Measurements from ENCODE around the gene CFD. TPM values are rescaled to one million over a fixed set of nuclear protein-coding genes. Genes with fewer than 3 reads are reported as not detected.
"Not testable (repeated sequence)": the region's sequence is repeated elsewhere in the genome, so short reads cannot be mapped to it uniquely, and the experiment has no call there.

CFD gene
- polyA plus RNA-seq, 4 donors = 2.3 to 12.9 (median 3.6) TPM

DNA sequence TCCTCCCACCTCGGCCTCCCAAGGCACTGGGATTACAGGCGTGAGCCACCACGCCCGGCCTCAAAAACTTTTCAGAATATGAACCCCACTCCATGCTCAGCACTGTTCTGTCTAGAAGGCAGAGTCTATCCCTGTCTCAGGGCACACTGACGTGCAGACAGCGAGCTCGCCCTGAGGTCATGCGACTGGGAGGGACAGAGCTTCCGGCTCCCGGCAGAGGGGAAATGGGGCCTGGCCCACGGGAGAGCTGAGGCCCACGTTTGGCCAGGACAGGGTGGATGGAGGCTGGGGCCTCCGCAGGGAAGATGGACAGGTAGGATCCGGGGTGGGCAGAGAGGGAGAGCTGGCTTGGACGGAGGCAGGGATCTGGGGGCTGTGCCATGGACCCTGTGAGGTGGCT, 34.6 kb upstream of the CFD start:
- no peak for DNase-seq (ENCODE audit: low read depth in 4 of 4, low spot score in 3 of 4)

DNA sequence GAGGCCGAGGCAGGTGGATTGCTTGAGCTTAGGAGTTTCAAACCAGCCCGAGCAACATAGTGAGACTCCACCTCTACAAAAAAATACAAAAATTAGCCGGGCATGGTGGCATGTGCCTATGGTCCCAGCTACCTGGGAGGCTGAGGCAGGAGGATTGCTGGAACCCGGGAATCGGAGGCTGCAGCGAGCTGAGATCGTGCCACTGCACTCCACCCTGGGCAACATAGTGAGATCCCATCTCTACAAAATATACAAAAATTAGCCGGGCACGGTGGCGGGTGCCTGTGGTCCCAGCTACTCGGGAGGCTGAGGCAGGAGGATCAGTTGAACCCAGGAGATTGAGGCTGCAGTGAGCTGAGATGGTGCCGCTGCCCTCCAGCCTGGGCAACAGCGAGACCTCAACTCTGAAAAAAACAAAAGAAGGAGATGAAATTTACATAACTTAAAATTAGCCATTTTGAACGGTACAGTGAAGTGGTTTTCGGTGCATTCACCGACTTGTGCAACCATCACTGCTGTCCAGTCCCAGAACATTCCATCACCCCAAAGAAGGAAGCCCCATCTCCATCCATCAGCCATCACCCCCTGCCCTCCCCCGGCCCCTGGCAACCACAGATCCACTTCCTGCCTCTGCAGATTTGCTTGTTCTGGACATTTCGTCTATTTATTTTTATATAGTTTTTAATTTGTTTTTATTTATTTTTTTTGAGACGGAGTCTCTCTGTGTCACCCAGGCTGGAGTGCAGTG, 33.4 kb upstream of the CFD start:
- DNase-seq (ENCODE audit: low read depth in 4 of 4, low spot score in 3 of 4) = no peak

DNA sequence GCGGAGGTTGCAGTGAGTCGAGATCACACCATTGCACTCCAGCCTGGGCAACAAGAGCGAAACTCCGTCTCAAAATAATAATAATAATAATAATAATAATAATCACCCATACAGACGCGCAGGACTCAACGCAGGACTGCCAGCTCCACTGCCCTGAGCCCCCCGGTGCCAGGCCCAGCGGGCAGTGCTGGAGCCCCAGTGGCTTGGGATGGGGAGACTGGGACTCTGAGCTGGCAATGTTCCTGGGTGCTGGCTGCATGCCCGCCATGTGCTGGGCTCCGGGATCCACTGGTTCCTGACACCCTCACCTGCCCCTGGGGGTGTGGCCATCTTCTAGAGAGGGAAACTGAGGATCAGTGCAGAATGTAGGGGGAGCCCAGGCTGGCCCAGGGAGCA, 32.2 kb upstream of the CFD start:
- no peak for DNase-seq (ENCODE audit: low read depth in 4 of 4, low spot score in 3 of 4)

DNA sequence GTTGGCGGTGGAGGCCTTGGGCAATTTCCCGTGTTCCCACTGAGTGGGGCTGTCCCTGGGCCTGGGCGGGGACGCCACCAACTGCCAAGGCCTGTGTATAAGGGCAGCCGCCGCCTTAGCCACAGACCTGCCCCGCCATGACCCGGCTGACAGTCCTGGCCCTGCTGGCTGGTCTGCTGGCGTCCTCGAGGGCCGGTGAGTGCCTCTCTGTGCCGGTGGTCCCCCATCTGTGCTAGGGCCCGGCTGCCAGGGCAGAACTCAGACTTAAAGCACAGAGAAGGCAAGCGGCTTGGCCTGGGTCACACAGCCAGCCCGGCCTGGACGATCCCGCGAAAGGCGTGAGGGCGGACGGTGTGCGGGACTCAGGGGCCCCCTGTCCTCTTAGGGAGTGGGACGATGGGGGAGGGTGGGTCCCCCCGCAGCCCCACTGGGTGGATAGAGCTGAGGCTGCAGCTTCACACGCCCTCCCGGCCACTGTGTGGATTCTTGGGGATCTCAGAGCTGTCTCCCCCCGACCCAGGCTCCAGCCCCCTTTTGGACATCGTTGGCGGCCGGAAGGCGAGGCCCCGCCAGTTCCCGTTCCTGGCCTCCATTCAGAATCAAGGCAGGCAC, 31.6 kb upstream of the CFD start, which contains the start of gene AZU1:
Gene AZU1, plus strand, starts transcription at position 128 of the 612 bp plus-strand sequence. Its CDS starts 10 bp downstream, at position 138.
- no peak for DNase-seq (ENCODE audit: low read depth in 4 of 4, low spot score in 3 of 4)

DNA sequence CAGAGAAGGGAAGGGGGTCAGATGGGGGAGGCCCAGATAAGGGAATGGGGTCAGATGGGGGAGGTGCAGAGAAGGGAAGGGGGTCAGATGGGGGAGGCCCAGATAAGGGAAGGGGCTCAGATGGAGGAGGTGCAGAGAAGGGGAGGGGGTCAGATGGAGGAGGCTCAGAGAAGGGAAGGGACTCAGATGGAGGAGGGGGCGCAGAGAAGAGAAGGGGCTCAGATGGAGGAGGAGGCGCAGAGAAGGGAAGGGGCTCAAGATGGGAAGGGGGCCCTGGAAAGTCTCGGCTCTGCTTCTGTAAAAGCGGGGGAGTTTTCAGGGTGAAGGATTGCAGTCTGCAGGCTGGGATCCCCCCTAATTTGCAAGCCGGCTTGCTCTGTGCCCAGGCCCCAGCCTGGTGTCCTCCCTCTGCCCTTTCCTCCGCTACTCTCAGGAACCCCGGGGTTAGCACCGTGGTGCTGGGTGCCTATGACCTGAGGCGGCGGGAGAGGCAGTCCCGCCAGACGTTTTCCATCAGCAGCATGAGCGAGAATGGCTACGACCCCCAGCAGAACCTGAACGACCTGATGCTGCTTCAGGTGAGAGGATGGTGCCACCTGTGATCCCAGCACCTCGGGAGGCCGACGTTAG, 30.2 kb upstream of the CFD start:
- no peak for DNase-seq (ENCODE audit: low read depth in 4 of 4, low spot score in 3 of 4)

DNA sequence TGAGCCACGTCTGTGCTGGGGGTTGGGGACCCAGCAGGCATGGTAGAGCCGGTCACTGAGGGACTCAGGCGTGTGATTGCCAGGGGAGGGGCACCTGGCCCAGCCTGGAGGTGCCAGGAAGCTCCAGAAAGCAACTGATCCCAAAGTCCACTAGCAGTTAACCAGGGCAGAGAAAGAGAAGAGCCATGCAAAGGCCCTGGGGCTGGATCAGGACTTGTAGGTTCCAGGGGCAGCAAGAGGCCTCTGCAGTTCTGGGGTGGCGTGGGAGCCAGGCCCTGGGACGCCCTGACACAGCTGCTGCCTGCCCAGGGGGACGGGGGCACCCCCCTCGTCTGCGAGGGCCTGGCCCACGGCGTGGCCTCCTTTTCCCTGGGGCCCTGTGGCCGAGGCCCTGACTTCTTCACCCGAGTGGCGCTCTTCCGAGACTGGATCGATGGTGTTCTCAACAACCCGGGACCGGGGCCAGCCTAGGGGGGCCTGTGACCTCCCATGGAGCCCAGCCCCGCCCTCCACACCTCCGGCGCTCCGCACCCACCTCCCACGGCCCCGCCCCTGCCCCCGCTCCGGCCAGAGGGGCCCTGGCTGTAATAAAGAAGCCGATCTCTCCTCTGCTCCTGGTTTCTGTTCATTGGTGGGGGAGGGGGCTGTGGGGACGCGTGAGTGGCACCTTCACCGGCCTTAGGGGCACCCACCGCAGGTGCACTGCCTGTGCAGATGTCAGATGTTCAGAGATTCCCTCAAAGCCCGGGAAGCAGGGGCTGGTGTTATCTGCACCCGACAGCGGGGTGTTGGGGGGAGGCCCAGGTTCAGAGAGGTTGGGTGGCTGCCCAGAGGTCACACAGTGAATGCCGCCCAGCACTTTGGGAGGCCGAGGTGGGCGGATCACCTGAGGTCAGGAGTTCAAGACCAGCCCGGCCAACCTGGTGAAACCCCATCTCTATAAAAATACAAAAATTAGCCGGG, 27.8 kb upstream of the CFD start:
- no peak for DNase-seq (ENCODE audit: low read depth in 4 of 4, low spot score in 3 of 4)

DNA sequence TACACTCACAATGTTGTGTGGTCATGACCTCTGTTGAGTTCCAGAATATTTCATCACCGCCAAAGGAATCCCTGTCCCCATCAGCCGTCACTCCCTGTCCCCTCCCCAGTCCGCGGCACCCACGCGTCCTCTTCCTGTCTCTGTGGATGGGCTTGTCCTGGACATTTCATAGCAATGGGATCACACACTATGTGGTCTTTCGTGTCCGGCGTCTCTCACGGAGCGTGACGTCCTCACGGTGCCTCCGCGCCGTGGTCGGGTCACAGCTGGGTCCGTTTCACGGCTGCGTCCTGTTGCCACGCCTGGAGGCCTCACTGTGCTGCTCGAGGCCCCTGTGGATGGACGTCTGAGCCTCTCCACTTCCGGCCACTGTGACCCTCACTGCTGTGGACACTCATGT, 25.2 kb upstream of the CFD start:
- DNase-seq (ENCODE audit: low read depth in 4 of 4, low spot score in 3 of 4) = no peak

DNA sequence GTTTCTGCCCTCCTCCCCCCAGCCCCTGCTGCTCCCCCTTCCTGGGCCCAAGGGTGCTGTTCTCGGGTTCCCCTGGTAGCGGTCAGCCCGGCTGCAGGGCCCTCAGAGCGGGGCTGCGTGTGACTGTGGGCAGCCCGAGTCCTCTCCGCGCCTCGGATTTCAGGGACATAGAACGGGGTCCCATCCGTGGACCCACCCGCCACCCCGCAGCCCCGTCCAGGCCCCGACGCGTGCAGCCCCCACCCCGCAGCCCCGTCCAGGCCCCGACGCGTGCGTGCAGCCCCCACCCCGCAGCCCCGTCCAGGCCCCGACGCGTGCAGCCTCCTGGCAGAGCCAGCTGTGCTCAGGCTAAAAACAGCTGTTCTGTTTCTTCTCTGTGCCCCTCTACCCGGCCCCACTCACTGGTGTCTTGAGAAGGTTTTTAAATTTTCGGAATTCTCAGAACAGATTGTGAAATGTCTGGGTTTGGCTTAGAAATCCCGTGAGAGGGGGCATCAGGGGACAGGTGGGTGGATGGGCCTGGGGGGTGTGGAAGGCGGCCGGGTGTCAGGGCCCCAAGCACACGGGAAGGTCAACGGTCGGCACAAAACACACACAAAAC, 24.2 kb upstream of the CFD start:
- DNase-seq (ENCODE audit: low read depth in 4 of 4, low spot score in 3 of 4) = no peak

DNA sequence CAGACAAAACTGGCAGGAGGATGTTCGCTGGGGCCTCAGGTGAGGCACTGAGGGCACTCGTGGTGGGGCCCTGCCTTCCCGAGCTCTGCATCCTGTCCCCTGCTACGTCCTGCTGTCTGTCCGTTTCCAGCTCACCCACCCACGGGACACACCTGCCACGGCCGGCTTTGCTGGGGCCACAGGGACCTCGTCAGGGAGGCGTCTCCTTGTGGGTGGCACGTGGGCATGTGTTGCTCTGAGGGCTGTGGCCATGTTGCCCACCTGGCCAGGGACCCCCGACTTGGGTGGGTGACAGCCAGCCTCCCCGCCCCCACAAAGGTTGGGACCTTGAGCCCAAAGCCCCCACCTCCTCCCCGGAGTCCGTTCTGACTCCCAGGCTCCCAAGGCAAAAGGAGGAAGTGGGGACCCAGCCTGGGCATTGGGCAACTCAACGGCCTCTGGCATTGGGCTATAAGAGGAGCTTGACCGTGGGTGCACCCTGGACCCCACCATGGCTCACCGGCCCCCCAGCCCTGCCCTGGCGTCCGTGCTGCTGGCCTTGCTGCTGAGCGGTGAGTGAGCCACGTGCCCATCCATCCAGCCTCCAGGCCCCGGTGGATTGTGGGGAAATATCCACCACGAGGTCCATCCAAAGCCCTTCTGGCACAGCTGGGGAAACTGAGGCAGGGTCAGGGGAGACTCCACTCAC, 18.8 kb upstream of the CFD start, which contains the start of gene PRTN3:
Gene PRTN3, plus strand, starts transcription at position 481 of the 688 bp plus-strand sequence. Its CDS starts 10 bp downstream, at position 491.
- no peak for DNase-seq (ENCODE audit: low read depth in 4 of 4, low spot score in 3 of 4)

DNA sequence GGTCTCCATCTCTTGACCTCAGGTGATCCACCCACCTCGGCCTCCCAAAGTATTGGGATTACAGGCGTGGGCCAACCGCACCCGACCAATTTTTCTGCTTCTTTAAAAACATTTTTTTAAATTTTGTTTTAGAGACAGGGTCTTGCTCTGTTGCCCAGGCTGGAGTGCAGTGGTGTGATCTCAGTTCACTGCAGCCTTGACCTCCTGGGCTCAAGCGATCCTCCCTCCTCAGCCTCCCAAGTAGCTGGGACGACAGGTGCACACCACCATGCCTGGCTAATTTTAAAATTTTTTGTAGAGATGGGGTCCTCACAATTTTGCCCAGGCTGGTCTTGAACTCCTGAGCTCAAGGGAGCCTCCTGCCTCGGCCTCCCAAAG, 16.7 kb upstream of the CFD start:
- not testable (repeated sequence) for DNase-seq (ENCODE audit: low read depth in 4 of 4, low spot score in 3 of 4)

DNA sequence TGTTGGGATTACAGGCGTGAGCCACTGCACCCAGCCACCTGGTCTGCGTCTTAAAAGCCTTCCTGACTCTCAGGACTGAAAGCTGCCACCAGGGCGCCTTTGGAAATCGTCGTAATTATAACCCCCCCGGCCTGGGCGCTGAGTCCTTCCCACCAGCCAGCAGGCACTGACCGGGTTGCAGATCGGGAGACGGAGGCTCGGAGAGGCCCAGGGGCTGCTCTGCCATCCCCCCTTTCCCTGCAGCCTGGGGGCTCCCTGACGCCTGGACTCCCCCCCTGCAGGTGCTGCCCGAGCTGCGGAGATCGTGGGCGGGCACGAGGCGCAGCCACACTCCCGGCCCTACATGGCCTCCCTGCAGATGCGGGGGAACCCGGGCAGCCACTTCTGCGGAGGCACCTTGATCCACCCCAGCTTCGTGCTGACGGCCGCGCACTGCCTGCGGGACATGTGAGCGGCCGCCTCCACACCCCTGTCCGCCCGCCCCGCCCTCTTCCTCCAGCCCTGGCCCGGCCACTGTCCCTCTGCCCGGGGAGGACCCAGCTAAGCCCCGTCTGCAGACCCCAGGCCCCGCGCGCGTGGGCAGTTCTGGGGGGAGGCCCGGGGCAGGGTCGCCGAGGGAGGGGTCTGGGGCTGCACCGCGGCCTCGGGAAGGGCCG, 16.2 kb upstream of the CFD start:
- no peak for DNase-seq (ENCODE audit: low read depth in 4 of 4, low spot score in 3 of 4)

DNA sequence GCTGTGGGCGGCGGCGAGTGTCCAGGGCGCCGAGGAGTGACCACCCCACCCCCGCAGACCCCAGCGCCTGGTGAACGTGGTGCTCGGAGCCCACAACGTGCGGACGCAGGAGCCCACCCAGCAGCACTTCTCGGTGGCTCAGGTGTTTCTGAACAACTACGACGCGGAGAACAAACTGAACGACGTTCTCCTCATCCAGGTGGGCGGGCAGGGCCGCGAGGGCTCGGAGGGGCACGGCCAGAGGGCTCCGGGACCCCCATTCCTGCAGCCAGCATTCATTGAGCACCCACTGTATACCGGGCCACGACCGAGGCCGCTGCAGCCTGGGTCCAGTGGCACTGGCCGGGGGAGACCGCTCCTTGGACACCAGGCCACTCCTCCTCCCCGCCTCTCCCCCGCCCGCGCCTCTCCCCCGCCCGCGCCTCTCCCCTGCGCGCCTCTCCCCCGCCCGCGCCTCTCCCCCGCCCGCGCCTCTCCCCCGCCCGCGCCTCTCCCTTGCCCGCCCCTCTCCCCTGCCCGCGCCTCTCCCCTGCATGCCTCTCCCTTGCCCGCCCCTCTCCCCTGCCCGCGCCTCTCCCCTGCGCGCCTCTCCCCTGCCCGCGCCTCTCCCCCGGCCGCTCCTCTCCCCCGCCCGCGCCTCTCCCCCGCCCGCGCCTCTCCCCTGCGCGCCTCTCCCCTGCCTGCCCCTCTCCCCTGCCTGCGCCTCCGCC, 15.5 kb upstream of the CFD start:
- DNase-seq (ENCODE audit: low read depth in 4 of 4, low spot score in 3 of 4) = no peak

DNA sequence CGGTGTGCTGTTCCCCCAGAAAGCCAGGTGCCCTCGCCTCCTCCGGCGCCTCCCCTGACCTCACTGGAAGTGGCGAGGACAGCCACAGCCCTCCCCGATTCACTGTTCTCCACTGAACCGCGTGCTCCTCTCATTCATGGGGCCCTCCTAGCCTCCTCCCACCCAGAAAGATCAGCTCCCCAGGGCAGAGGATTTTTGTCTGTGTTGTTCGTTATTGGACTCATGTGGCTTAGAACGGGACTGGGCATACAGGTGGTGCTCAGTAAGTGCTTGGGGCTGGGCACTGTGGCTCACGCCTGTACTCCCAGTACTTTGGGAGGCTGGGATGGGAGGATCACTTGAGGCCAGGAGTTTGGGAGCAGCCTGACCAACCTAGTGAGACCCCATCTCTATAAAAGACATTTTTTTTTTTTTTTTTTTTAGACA, 14.9 kb upstream of the CFD start:
- no peak for DNase-seq (ENCODE audit: low read depth in 4 of 4, low spot score in 3 of 4)

DNA sequence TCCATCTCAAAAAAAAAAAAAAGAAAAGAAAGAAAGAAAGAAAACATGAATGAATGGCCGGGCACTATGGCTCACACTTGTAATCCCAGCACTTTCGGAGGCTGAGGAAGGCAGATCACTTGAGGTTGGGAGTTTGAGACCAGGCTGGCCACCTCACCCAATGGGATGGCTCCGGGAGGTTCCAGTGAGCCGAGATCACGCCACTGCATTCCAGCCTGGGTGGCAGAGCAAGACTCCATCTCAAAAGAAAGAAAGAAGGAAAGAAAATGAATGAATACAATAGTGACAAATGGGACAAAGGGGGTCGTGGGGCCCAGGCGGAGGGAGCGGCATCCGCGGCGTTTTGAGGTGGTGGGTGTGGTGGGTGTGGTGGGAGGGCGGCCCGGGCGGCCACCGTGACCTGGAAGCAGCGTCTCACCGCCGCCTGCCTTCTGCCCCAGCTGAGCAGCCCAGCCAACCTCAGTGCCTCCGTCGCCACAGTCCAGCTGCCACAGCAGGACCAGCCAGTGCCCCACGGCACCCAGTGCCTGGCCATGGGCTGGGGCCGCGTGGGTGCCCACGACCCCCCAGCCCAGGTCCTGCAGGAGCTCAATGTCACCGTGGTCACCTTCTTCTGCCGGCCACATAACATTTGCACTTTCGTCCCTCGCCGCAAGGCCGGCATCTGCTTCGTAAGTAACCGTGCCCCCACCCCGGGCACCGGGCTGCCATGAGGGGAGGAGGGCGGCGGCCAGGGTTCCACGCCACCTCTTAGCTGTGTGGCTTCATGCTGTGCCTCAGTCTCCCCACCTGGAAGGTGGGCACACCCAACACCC, 13.6 kb upstream of the CFD start:
- no peak for DNase-seq (ENCODE audit: low read depth in 4 of 4, low spot score in 3 of 4)

DNA sequence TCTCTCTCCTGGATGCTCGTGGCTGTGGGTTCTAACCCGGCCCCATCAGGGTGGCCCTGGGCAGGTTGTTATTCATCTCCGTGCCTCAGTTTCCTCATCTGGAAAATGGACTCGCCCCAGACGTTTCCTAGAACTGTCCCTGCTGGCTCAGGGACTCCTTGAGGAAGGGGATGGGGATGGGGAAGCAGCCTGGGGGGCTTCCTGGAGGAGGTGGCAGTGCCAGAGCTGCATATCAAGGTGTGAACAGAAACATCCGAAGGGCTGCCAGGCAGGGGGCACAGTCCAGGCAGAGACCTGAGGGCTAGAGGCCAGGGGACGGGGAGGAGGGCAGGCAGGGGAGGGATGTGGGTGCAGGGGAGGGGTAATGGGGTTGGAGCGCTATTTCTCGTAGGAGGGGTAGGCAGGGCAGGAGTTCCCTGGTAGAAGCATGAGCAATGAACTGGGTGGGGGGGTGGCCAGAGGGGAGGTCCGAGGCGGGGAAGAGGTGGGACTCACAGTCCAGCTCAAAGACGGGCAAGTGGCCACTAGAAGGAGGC, 11.0 kb upstream of the CFD start:
- DNase-seq (ENCODE audit: low read depth in 4 of 4, low spot score in 3 of 4) = no peak

DNA sequence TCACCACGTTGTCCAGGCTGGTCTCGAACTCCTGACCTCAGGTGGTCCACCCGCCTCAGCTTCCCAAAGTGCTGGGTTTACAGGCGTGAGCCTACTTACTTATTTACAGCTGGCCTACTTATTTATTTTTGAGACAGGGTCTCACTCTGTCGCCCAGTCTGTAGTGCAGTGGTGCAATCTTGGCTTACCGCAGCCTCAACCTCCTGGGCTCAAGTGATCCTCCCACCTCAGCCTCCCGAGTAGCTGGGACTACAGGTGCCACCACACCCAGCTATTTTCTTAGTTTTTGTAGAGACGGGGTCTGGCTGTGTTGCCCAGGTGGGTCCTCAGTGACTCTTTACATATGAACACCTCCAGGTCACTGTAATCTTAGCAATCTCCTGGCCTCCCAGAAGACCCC, 10.3 kb upstream of the CFD start:
- not testable (repeated sequence) for DNase-seq (ENCODE audit: low read depth in 4 of 4, low spot score in 3 of 4)

DNA sequence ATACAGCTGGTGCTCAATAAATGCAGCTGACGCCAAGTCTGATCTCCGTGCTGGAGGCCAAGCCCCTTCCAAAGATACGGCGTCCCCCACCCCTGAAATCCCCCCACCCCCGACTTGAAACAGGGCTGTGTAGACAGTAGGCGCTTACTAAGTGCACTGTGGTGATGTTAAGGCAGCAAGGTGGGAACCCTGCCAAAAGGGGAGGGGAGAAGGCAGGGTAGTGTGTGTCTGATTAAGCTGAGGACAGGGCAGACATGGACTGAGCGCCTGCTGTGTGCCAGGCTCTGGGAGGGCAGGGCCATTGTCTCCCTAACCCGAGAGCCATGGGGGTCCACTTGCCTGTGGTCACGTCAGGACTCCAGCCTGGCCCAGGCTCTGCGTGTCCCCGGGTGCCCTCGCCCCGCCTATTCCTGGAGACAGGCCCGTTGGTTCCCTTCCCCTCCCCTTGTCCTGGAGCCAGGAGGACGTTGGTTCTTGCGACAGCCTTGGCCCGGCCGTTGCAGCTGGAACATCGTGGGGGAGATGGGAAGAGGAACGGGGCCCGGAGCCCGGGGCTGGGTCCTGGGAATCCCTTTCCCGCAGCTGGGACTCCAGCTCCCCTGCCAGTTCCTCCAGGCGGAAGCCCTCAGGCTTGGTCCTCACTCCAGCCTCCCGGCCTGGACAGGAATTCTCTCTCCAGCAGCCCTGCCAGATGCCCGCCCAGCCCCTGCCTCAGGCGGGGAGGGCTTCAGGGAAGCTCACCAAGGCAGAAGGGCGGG, 9.1 kb upstream of the CFD start:
- DNase-seq (ENCODE audit: low read depth in 4 of 4, low spot score in 3 of 4) = no peak
